ENCODE data around the gene VPS36. TPM values are rescaled to one million over a fixed set of nuclear protein-coding genes. Genes with fewer than 3 reads are reported as not detected.

The VPS36 gene
- total RNA-seq, 3 donors from 2014 or later, result 44.0 to 97.6 (median 65.5) TPM

DNA sequence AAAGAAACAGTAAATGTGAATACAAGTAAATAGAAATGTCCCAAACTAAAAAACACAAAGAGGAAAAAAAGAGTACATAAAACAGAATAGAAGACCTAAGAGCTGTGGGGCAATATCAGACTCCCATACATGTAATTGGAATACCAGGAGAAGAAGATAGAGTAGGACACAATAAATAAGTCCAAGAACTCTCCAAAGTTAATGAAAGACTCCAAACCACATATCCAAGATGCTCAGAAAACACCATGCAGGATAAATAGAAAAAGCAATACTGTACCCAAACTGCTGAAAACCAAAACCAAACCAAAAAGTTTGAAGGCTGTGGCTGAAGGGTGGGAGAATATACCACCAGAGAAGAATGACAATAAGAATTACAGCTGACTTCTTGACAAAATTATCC is 62.7 kb downstream of the VPS36 start:
- Histone ChIP-seq H3K9me3 (no peaks in the 10 kb centered on the region), H3K4me3 (no peak overlapping the region), H3K36me3 (no peaks in the 10 kb centered on the region), H3K27ac (no peak overlapping the region), H3K4me1 (no peaks in the 10 kb centered on the region), H3K27me3 (no peaks in the 10 kb centered on the region)
- TF ChIP-seq POLR2AphosphoS5 (IDR thresholded peaks at IDR 0.05) (no peak), POLR2A (IDR thresholded peaks at IDR 0.05) (no peak)
- TF ChIP-seq, protein P1, sequence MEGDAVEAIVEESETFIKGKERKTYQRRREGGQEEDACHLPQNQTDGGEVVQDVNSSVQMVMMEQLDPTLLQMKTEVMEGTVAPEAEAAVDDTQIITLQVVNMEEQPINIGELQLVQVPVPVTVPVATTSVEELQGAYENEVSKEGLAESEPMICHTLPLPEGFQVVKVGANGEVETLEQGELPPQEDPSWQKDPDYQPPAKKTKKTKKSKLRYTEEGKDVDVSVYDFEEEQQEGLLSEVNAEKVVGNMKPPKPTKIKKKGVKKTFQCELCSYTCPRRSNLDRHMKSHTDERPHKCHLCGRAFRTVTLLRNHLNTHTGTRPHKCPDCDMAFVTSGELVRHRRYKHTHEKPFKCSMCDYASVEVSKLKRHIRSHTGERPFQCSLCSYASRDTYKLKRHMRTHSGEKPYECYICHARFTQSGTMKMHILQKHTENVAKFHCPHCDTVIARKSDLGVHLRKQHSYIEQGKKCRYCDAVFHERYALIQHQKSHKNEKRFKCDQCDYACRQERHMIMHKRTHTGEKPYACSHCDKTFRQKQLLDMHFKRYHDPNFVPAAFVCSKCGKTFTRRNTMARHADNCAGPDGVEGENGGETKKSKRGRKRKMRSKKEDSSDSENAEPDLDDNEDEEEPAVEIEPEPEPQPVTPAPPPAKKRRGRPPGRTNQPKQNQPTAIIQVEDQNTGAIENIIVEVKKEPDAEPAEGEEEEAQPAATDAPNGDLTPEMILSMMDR (IDR thresholded peaks at IDR 0.05), result no peak
- intact Hi-C loops (cut with DNase I; ENCODE audit: low total_unique reads), result no loop called here
- DNase-seq (ENCODE audit: low spot score in 2 of 2), result no peak

DNA sequence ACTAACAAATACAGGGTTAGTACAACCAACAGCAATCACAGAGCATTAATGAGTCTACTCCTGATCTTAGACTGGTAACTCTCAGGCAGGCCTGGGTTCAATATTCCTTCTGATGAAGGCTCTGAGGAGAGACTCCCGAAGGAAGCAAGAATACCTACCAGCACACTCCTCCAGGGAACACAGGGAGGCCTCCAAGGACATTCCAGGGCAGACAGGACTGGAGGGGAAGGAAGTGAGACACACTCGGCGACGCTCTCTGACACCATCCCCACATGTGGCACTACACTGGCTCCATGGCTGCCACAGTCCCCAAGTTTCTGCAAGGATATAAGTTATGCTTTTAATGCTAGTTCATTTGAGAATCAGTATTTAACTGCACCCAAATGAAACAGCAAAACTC is 64.6 kb downstream of the VPS36 start:
- Histone ChIP-seq H3K4me3 (no peak overlapping the region), H3K9me3 (no peaks in the 10 kb centered on the region), H3K27ac (no peak overlapping the region), H3K27me3 (no peaks in the 10 kb centered on the region), H3K4me1 (no peaks in the 10 kb centered on the region), H3K36me3 (no peaks in the 10 kb centered on the region)
- intact Hi-C loops (cut with DNase I; ENCODE audit: low total_unique reads), result no loop called here
- TF ChIP-seq POLR2A (IDR thresholded peaks at IDR 0.05), result no peak
- TF ChIP-seq POLR2AphosphoS5 (IDR thresholded peaks at IDR 0.05), result no peak
- TF ChIP-seq, protein P1 (IDR thresholded peaks at IDR 0.05), result no peak
- DNase-seq (ENCODE audit: low spot score in 2 of 2), result no peak

DNA sequence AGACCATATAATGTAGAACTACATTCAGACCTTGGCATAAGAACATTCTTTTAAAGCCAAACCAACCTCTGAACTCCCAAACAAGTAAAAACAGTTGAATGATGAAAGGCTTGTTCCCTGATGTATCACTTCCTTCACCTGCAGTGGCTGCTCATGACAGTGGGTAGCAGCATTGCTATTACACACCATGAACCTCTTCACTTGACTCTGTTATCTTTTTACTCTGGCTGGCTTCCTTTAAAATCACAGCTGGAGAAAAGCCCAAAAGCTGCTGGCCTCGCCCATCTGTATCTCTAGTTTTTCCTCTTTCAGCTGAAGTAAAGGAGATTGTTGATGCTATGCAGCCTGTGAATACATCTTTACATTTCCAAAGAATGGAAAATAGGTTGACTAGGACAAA is 67.1 kb downstream of the VPS36 start:
- no peaks in the 10 kb centered on the region for H3K4me1 ChIP-seq
- H3K36me3 ChIP-seq, result no peaks in the 10 kb centered on the region
- no peak for DNase-seq (ENCODE audit: low spot score in 2 of 2)
- TF ChIP-seq POLR2AphosphoS5 (IDR thresholded peaks at IDR 0.05) (no peak), POLR2A (IDR thresholded peaks at IDR 0.05) (no peak)
- TF ChIP-seq, protein P1 (IDR thresholded peaks at IDR 0.05), result no peak
- H3K4me3 ChIP-seq, result no peak overlapping the region
- intact Hi-C loops (cut with DNase I; ENCODE audit: low total_unique reads), result no loop called here
- no peak overlapping the region for H3K27ac ChIP-seq
- no peaks in the 10 kb centered on the region for H3K27me3 ChIP-seq
- no peaks in the 10 kb centered on the region for H3K9me3 ChIP-seq

DNA sequence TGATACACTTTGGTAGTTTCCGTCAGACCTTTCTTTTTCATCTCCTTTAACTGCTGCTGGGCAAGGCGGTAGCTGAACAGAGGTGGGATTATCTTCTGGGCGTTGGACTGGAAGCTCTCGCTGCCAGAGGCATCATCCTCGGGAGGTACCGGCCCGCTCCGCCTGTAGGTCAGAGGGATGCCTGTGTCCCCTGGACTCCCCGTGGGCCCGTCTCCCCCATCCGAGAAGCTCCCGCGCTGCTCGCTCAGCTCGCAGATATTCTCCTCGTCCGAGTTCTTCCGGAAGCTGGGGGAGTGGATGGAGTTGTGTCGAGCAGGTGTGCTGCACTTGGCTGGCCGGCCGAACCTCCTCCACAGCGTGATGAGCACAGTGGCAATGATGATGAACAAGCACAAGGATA is 72.1 kb downstream of the VPS36 start:
- Histone ChIP-seq H3K27ac (no peak overlapping the region), H3K4me1 (no peaks in the 10 kb centered on the region), H3K4me3 (no peak overlapping the region), H3K36me3 (no peaks in the 10 kb centered on the region), H3K27me3 (no peaks in the 10 kb centered on the region), H3K9me3 (no peaks in the 10 kb centered on the region)
- TF ChIP-seq, protein P1 (IDR thresholded peaks at IDR 0.05), result no peak
- no peak for TF ChIP-seq POLR2AphosphoS5 (IDR thresholded peaks at IDR 0.05)
- no peak for TF ChIP-seq POLR2A (IDR thresholded peaks at IDR 0.05)
- intact Hi-C loops (cut with DNase I; ENCODE audit: low total_unique reads), result no loop called here
- no peak for DNase-seq (ENCODE audit: low spot score in 2 of 2)

DNA sequence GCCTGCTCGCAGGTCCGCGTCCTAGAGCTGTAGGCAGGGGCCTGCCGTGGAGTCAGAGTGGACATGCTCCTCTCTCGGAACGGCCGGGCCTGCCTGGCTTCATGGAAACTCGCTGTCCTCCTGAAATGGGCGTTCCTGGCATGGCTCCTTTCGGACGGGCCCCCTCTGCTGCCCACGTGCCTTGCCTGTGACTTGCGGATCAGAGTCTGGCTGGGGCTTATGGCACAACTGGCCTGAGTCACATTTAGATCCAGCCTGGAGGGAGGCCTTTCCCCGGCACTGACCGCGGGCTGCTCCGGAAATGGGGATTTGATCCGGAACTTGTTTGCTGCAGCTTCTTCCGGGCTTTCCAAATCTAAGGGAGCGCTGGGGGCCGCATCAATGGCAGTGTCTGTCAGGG is 72.5 kb downstream of the VPS36 start:
- TF ChIP-seq POLR2AphosphoS5 (IDR thresholded peaks at IDR 0.05) (no peak), POLR2A (IDR thresholded peaks at IDR 0.05) (no peak)
- TF ChIP-seq, protein P1 (IDR thresholded peaks at IDR 0.05), result no peak
- intact Hi-C loops (cut with DNase I; ENCODE audit: low total_unique reads), result no loop called here
- Histone ChIP-seq H3K36me3 (no peaks in the 10 kb centered on the region), H3K4me1 (no peaks in the 10 kb centered on the region), H3K27me3 (no peaks in the 10 kb centered on the region), H3K9me3 (no peaks in the 10 kb centered on the region), H3K27ac (peak overlapping the region in 1 of 2 donors; percentile 25), H3K4me3 (no peak overlapping the region)
- DNase-seq (ENCODE audit: low spot score in 2 of 2), result no peak

All from breast epithelium (tissue), 4 donors.